ENCODE measurements around the gene SLA2. TPM values are rescaled to one million over a fixed set of nuclear protein-coding genes. Genes with fewer than 3 reads are reported as not detected.

SLA2 gene
- total RNA-seq, 2 experiments from 2014 or later = 19.9 to 21.3 TPM

GRCh38 chr20:36573798-36574365 lies 72.1 kb downstream of the SLA2 start:
- intact Hi-C loops (cut with DNase I, micrococcal nuclease) = loop anchor here (1.0 to 5.0 kb wide), 5 partner anchors 17 to 523 kb away; partner anchors contain the start of gene RAB5IF (in 2 of the 2)
- H3K4me3 Mint-ChIP-seq = peak overlapping the region; percentile 75
- CTCF ChIA-PET = interaction anchor here (1.0 to 8.5 kb wide), 4 partner anchors 10 to 39 kb away, joined by 3 to 57 read pairs (median 15); partner anchors contain the start of gene RAB5IF
- H3K4me1 Mint-ChIP-seq (ENCODE audit: low read depth) = peaks cover 40% of the 10 kb centered on the region
- POLR2A ChIA-PET = interaction anchor here (0.7 to 8.2 kb wide), 18 partner anchors 13 to 954 kb away, joined by 3 to 121 read pairs (median 6); partner anchors contain the start of genes BLCAP, DSN1, RAB5IF and RBM39
- Histone ChIP-seq H3K4me3 (ENCODE audit: low read length) (peak overlapping the region; percentile 97), H3K27ac (ENCODE audit: low read depth in 1 of 2, low read length in 2 of 2) (peak overlapping the region; percentile 100), H3K4me1 (ENCODE audit: insufficient read depth, low read length) (peaks cover 45% of the 10 kb centered on the region), H3K9me3 (ENCODE audit: control insufficient read depth in 1 of 2, insufficient read depth in 1 of 2, low read length in 2 of 2) (no peaks in the 10 kb centered on the region), H3K36me3 (ENCODE audit: insufficient read depth, low read length) (peaks cover 6% of the 10 kb centered on the region), H3K27me3 (ENCODE audit: control insufficient read depth in 1 of 2, insufficient read depth in 2 of 2, low read length in 2 of 2) (no peaks in the 10 kb centered on the region)
- peaks cover 26% of the 10 kb centered on the region for H3K36me3 Mint-ChIP-seq (ENCODE audit: low read depth)
- peak overlapping the region; percentile 97 for H3K27ac Mint-ChIP-seq
- DNase-seq = peak in 7 of 14 experiments; percentile 12 to 68 (median 46)
- ATAC-seq (ENCODE audit: poor library complexity) = peak; percentile 0
- no peaks in the 10 kb centered on the region for H3K27me3 Mint-ChIP-seq
- TF ChIP-seq CTCF (IDR thresholded peaks at IDR 0.05) = no peak
- no peaks in the 10 kb centered on the region for H3K9me3 Mint-ChIP-seq

GRCh38 chr20:36573103-36573797 lies 72.7 kb downstream of the SLA2 start, which contains the start of gene TGIF2:
TSS of gene TGIF2 (plus strand) at chr20:36573597. CDS start at chr20:36578775, 5,178 bp downstream.
- Mint-ChIP-seq H3K9me3 (no peaks in the 10 kb centered on the region), H3K27me3 (no peaks in the 10 kb centered on the region), H3K4me1 (ENCODE audit: low read depth) (peaks cover 40% of the 10 kb centered on the region), H3K4me3 (peak within 1 kb of the TSS; percentile 95), H3K27ac (peak within 1 kb of the TSS; percentile 97), H3K36me3 (ENCODE audit: low read depth) (peaks cover 21% of the 10 kb centered on the region)
- no peaks in the 10 kb centered on the region for H3K27me3 ChIP-seq (ENCODE audit: control insufficient read depth in 1 of 2, insufficient read depth in 2 of 2, low read length in 2 of 2)
- H3K27ac ChIP-seq (ENCODE audit: low read depth in 1 of 2, low read length in 2 of 2) = peak within 1 kb of the TSS; percentile 100
- H3K9me3 ChIP-seq (ENCODE audit: control insufficient read depth in 1 of 2, insufficient read depth in 1 of 2, low read length in 2 of 2) = no peaks in the 10 kb centered on the region
- H3K4me3 ChIP-seq (ENCODE audit: low read length) = peak within 1 kb of the TSS; percentile 97
- intact Hi-C loops (cut with DNase I, micrococcal nuclease) = loop anchor here (1.0 to 5.0 kb wide), 4 partner anchors 16 to 111 kb away; partner anchors contain the start of gene RAB5IF (in 2 of the 2)
- H3K4me1 ChIP-seq (ENCODE audit: insufficient read depth, low read length) = peaks cover 45% of the 10 kb centered on the region
- POLR2A ChIA-PET = interaction anchor here (0.7 to 8.2 kb wide), 20 partner anchors 12 to 954 kb away, joined by 3 to 121 read pairs (median 4); partner anchors contain the start of genes BLCAP, DSN1, RAB5IF and RBM39
- peak; percentile 71 for ATAC-seq (ENCODE audit: poor library complexity)
- peaks cover 1% of the 10 kb centered on the region for H3K36me3 ChIP-seq (ENCODE audit: insufficient read depth, low read length)
- CTCF ChIA-PET = interaction anchor here (1.0 to 8.5 kb wide), 5 partner anchors 11 to 39 kb away, joined by 3 to 57 read pairs (median 4); partner anchors contain the start of gene RAB5IF
- peak; percentile 82 to 95 (median 88) for DNase-seq
- no peak for TF ChIP-seq CTCF (IDR thresholded peaks at IDR 0.05)

- CTCF ChIA-PET = interaction anchor here (1.0 to 8.5 kb wide), 5 partner anchors 12 to 32 kb away, joined by 3 to 57 read pairs (median 4); partner anchors contain the start of gene RAB5IF
- H3K27ac ChIP-seq (ENCODE audit: low read depth in 1 of 2, low read length in 2 of 2) = peak overlapping the region; percentile 94 to 96
- H3K4me3 ChIP-seq (ENCODE audit: low read length) = peak overlapping the region; percentile 59
- peak; percentile 66 for ATAC-seq (ENCODE audit: poor library complexity)
- H3K27ac Mint-ChIP-seq = peak overlapping the region; percentile 97
- H3K27me3 ChIP-seq (ENCODE audit: control insufficient read depth in 1 of 2, insufficient read depth in 2 of 2, low read length in 2 of 2) = no peaks in the 10 kb centered on the region
- H3K27me3 Mint-ChIP-seq = no peaks in the 10 kb centered on the region
- DNase-seq = peak; percentile 46 to 90 (median 62)
- no peaks in the 10 kb centered on the region for H3K9me3 Mint-ChIP-seq
- no peaks in the 10 kb centered on the region for H3K9me3 ChIP-seq (ENCODE audit: control insufficient read depth in 1 of 2, insufficient read depth in 1 of 2, low read length in 2 of 2)
- intact Hi-C loops (cut with DNase I, micrococcal nuclease) = loop anchor here (1.0 to 5.0 kb wide), 5 partner anchors 16 to 110 kb away; partner anchors contain the start of gene RAB5IF (in 2 of the 2)
- POLR2A ChIA-PET = interaction anchor here (0.8 to 8.2 kb wide), 12 partner anchors 14 to 830 kb away, joined by 3 to 121 read pairs (median 6); partner anchors contain the start of genes RAB5IF, RBM39, SCAND1 and SLA2
- peaks cover 21% of the 10 kb centered on the region for H3K36me3 Mint-ChIP-seq (ENCODE audit: low read depth)
- H3K4me1 Mint-ChIP-seq (ENCODE audit: low read depth) = peaks cover 40% of the 10 kb centered on the region
- H3K36me3 ChIP-seq (ENCODE audit: insufficient read depth, low read length) = no peaks in the 10 kb centered on the region
- peaks cover 41% of the 10 kb centered on the region for H3K4me1 ChIP-seq (ENCODE audit: insufficient read depth, low read length)
- peak overlapping the region; percentile 95 for H3K4me3 Mint-ChIP-seq
- no peak for TF ChIP-seq CTCF (IDR thresholded peaks at IDR 0.05)
These were observed 73.3 kb downstream of the SLA2 start for GRCh38 chr20:36572701-36573102.
